Activated CD4-positive, alpha-beta T cell treated with anti-CD3 and anti-CD28 coated beads, Interleukin-2, amount 10 ng/mL, durations not matched to agents 7 days and 5 days (primary cell): ENCODE measurements around the gene CHP2. TPM values are rescaled to one million over a fixed set of nuclear protein-coding genes. Genes with fewer than 3 reads are reported as not detected.

Experiments
- CTCF ChIA-PET: fragments of 350-600 bp; sonication (Branson Sonifier 250); formaldehyde crosslinking; loops from one replicate; lab custom pipeline; 2021; ENCODE audit warnings: antibody characterized with exemption; lab: Charles Lee
- POLR2A ChIA-PET: fragments of 350-600 bp; sonication (Branson Sonifier 250); formaldehyde crosslinking; loops from one replicate; lab custom pipeline; 2021; ENCODE audit warnings: antibody characterized with exemption; lab: Charles Lee
- DNase-seq: peaks from one replicate; pipeline ENCODE4 v3.0.0-alpha.2; 2020
- H3K27ac Mint-ChIP-seq: one replicate; pipeline ENCODE4 v1.8.0; 2021; ENCODE audit warnings: mild to moderate bottlenecking, moderate library complexity, mixed read lengths
- H3K27me3 Mint-ChIP-seq: one replicate; pipeline ENCODE4 v1.8.0; 2021; ENCODE audit warnings: mixed read lengths
- H3K36me3 Mint-ChIP-seq: one replicate; pipeline ENCODE4 v1.8.0; 2021; ENCODE audit warnings: low read depth, mixed read lengths
- H3K4me1 Mint-ChIP-seq: one replicate; pipeline ENCODE4 v1.8.0; 2021; ENCODE audit warnings: mixed read lengths
- H3K4me3 Mint-ChIP-seq: one replicate; pipeline ENCODE4 v1.8.0; 2021; ENCODE audit warnings: mild to moderate bottlenecking, moderate library complexity, mixed read lengths
- H3K9me3 Mint-ChIP-seq: one replicate; pipeline ENCODE4 v1.8.0; 2021; ENCODE audit warnings: mixed read lengths
- total RNA-seq, 2 experiments: library from RNA; stranded (reverse); gene quantifications; one replicate each; pipeline ENCODE4 v1.2.3, GENCODE V29; 2021

The CHP2 gene
- total RNA-seq, 2 experiments from 2014 or later, result not detected

- ChIA-PET CTCF (interaction anchor here (1.2 to 1.9 kb wide), 4 partner anchors 9 to 239 kb away, joined by 3 to 11 read pairs (median 6); no protein-coding TSS in a partner anchor), POLR2A (no interaction called here)
- Mint-ChIP-seq H3K4me1 (no peaks in the 10 kb centered on the region), H3K27me3 (peaks cover 3% of the 10 kb centered on the region), H3K36me3 (no peaks in the 10 kb centered on the region), H3K27ac (no peak overlapping the region), H3K9me3 (no peaks in the 10 kb centered on the region), H3K4me3 (no peak overlapping the region)
- DNase-seq, result no peak
Observed at GRCh38 chr16:23796941-23797340, 42.1 kb downstream of the CHP2 start.

DNA sequence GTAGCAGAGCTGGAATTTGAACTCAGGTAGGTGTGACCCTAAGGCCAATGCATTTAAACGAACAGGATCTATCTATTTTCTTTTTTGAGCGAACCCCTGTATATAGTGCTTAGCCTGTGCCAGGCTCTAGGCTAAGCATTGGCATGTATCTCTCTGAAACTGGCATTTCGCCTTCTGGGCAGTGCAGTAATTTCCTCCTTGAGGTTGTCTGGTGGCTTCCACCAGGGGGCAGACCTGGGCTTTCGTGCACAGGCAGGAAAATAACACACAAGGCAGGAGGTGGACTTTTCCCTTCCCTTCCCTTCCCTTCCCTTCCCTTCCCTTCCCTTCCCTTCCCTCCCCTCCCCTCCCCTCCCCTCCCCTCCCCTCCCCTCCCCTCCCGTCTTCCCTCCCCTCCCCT, 46.6 kb downstream of the CHP2 start:
- H3K4me1 Mint-ChIP-seq, result peaks cover 12% of the 10 kb centered on the region
- H3K27me3 Mint-ChIP-seq, result peaks cover 3% of the 10 kb centered on the region
- peak; percentile 81 for DNase-seq
- POLR2A ChIA-PET, result no interaction called here
- H3K9me3 Mint-ChIP-seq, result no peaks in the 10 kb centered on the region
- CTCF ChIA-PET, result interaction anchor here (1.1 to 1.8 kb wide), 6 partner anchors 11 to 704 kb away, joined by 3 to 6 read pairs (median 4); no protein-coding TSS in a partner anchor
- no peak overlapping the region for H3K4me3 Mint-ChIP-seq
- no peak overlapping the region for H3K27ac Mint-ChIP-seq
- no peaks in the 10 kb centered on the region for H3K36me3 Mint-ChIP-seq

DNA sequence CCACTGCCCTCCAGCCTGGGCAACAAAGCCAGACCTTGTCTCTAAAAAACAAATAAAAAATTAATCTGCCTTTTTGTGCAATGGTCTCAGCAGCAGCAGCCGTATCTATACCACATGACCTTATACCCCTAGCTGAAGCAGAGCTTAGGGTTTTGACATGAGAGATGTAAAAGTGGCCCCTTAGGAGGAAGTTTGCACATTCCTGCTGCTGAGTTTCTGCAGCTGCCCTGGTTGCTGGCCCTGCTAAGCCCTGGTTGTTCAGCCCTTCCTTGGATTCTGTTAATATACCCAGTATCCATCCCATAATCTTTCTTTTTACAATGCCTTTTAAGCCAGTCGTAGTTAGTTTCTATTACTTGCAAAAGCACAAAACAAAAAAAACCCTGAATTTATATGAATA, 48.0 kb downstream of the CHP2 start:
- Mint-ChIP-seq H3K27ac (no peak overlapping the region), H3K4me1 (peaks cover 12% of the 10 kb centered on the region), H3K9me3 (no peaks in the 10 kb centered on the region), H3K4me3 (no peak overlapping the region), H3K36me3 (no peaks in the 10 kb centered on the region), H3K27me3 (peaks cover 7% of the 10 kb centered on the region)
- ChIA-PET POLR2A (no interaction called here), CTCF (interaction anchor here (0.6 to 2.9 kb wide), 9 partner anchors 12 to 725 kb away, joined by 3 to 12 read pairs (median 3); no protein-coding TSS in a partner anchor)
- no peak for DNase-seq

DNA sequence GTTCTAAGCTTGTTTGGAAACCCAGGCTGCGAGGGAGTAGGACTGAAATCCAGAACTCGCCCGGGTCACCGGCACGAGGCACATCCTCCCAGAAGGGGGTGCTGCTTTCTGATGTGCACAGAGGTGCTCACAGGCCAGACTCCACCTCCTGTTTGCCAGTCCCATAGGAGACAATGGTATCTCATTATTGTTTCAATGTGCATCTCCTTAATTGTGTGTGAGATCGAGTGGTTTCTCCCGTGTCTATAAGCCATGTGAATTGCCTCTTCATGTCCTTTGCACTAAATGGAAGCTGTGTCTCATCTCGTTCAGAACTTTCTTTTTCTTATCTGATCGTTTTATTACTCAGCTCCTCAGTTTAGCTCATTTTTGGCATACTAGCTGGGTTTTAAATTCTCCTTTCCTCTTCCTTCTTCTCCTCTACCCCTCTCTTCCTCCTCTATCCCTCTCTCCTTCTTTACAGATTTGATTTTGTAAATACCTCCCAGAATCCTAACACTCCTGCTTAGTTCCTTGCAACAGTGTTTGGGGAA, 48.8 kb downstream of the CHP2 start:
- Mint-ChIP-seq H3K36me3 (no peaks in the 10 kb centered on the region), H3K27me3 (peaks cover 7% of the 10 kb centered on the region), H3K27ac (no peak overlapping the region), H3K9me3 (no peaks in the 10 kb centered on the region), H3K4me1 (peaks cover 12% of the 10 kb centered on the region), H3K4me3 (no peak overlapping the region)
- DNase-seq, result peak; percentile 80
- ChIA-PET POLR2A (no interaction called here), CTCF (interaction anchor here (0.6 to 2.9 kb wide), 15 partner anchors 9 to 725 kb away, joined by 3 to 12 read pairs (median 3); no protein-coding TSS in a partner anchor)

- H3K27me3 Mint-ChIP-seq, result peaks cover 18% of the 10 kb centered on the region
- H3K27ac Mint-ChIP-seq, result no peak overlapping the region
- no peak for DNase-seq
- no peak overlapping the region for H3K4me3 Mint-ChIP-seq
- no peaks in the 10 kb centered on the region for H3K36me3 Mint-ChIP-seq
- ChIA-PET POLR2A (no interaction called here), CTCF (interaction anchor here (1.4 kb wide), 1 partner anchor 20 kb away, joined by 6 read pairs; no protein-coding TSS in a partner anchor)
- peaks cover 12% of the 10 kb centered on the region for H3K4me1 Mint-ChIP-seq
- H3K9me3 Mint-ChIP-seq, result no peaks in the 10 kb centered on the region
Observed at GRCh38 chr16:23807028-23807427, 52.2 kb downstream of the CHP2 start.

Other genes with a start within 250 kb of the CHP2 start
- 100 to 1,000 TPM; 121 to 131 TPM for gene GGA2, start 244.5 kb upstream of the CHP2 start, total RNA-seq
- 10 to 100 TPM; 18.1 to 18.5 TPM for gene EARS2, start 197.7 kb upstream of the CHP2 start, total RNA-seq
- 10 to 100 TPM; 39.1 to 39.5 TPM for gene UBFD1, start 197.3 kb upstream of the CHP2 start, total RNA-seq
- gene NDUFAB1, start 158.7 kb upstream of the CHP2 start, total RNA-seq, result 10 to 100 TPM; 57.8 to 82.6 TPM
- 10 to 100 TPM; 19.2 to 21.6 TPM for gene PALB2, start 113.7 kb upstream of the CHP2 start, total RNA-seq
- 10 to 100 TPM; 74.2 to 75.2 TPM for gene DCTN5, start 113.6 kb upstream of the CHP2 start, total RNA-seq
- gene PLK1, start 76.1 kb upstream of the CHP2 start, total RNA-seq, result 100 to 1,000 TPM; 121 to 134 TPM
- gene ERN2, start 41.8 kb upstream of the CHP2 start, total RNA-seq, result not detected
- 10 to 100 TPM; 77.8 to 81.0 TPM for gene PRKCB, start 81.0 kb downstream of the CHP2 start, total RNA-seq